Astrocyte (in vitro differentiated cells and primary cell): ENCODE data around the gene PCNX4. TPM values are rescaled to one million over a fixed set of nuclear protein-coding genes. Genes with fewer than 3 reads are reported as not detected.

Source experiments
- DNase-seq: peaks from one replicate; pipeline ENCODE4 v3.0.0-alpha.2; 2010; ENCODE audit warnings: low read depth
- FAIRE-seq: peaks from 2 replicates; lab custom pipeline; 2011; peaks lifted over from hg19 to GRCh38; lab: Jason Lieb, UNC
- H2AFZ ChIP-seq: 2 replicates; pipeline ENCODE4 v1.6.0; 2012; ENCODE audit warnings: low read depth, low read length, inconsistent platforms
- H3K27ac ChIP-seq: 2 replicates; pipeline ENCODE4 v1.5.1; 2011; ENCODE audit warnings: low read depth, low read length, inconsistent platforms
- H3K27me3 ChIP-seq: 2 replicates; pipeline ENCODE4 v1.6.0; 2011; ENCODE audit warnings: low read length, inconsistent platforms; ENCODE audit not compliant: insufficient read depth
- H3K36me3 ChIP-seq: 2 replicates; pipeline ENCODE4 v1.5.1; 2011; ENCODE audit warnings: low read length, inconsistent platforms; ENCODE audit not compliant: insufficient read depth
- H3K4me1 ChIP-seq: 2 replicates; pipeline ENCODE4 v1.5.1; 2011; ENCODE audit warnings: low read length, inconsistent platforms; ENCODE audit not compliant: insufficient read depth
- H3K4me2 ChIP-seq: 2 replicates; pipeline ENCODE4 v1.6.0; 2012; ENCODE audit warnings: low read length, inconsistent platforms
- H3K4me3 ChIP-seq: 2 replicates; pipeline ENCODE4 v1.5.1; 2011; ENCODE audit warnings: low read depth, mild to moderate bottlenecking, low read length, inconsistent platforms; ENCODE audit not compliant: insufficient read depth
- H3K79me2 ChIP-seq: 2 replicates; pipeline ENCODE4 v1.6.0; 2012; ENCODE audit warnings: mild to moderate bottlenecking, low read length, inconsistent platforms; ENCODE audit not compliant: insufficient read depth
- H3K9ac ChIP-seq: 2 replicates; pipeline ENCODE4 v1.6.0; 2012; ENCODE audit warnings: mild to moderate bottlenecking, low read length, inconsistent platforms
- H3K9me3 ChIP-seq: 2 replicates; pipeline ENCODE4 v1.5.1; 2012; ENCODE audit warnings: low read depth, mild to moderate bottlenecking, low read length, inconsistent platforms; ENCODE audit not compliant: insufficient read depth
- H4K20me1 ChIP-seq: 2 replicates; pipeline ENCODE4 v1.6.0; 2012; ENCODE audit warnings: low read length, inconsistent platforms; ENCODE audit not compliant: insufficient read depth
- H3K27ac Mint-ChIP-seq: one replicate; pipeline ENCODE4 v1.8.0; 2021; ENCODE audit warnings: mild to moderate bottlenecking, mixed read lengths; ENCODE audit not compliant: unreplicated experiment
- H3K27me3 Mint-ChIP-seq: one replicate; pipeline ENCODE4 v1.8.0; 2021; ENCODE audit warnings: low read depth, mixed read lengths; ENCODE audit not compliant: unreplicated experiment
- H3K36me3 Mint-ChIP-seq: one replicate; pipeline ENCODE4 v1.8.0; 2021; ENCODE audit warnings: low read depth, mixed read lengths; ENCODE audit not compliant: unreplicated experiment
- H3K4me1 Mint-ChIP-seq: one replicate; pipeline ENCODE4 v1.8.0; 2021; ENCODE audit warnings: low read depth, mixed read lengths; ENCODE audit not compliant: unreplicated experiment
- H3K4me3 Mint-ChIP-seq: one replicate; pipeline ENCODE4 v1.8.0; 2021; ENCODE audit warnings: mild to moderate bottlenecking, moderate library complexity, mixed read lengths; ENCODE audit not compliant: unreplicated experiment
- H3K9me3 Mint-ChIP-seq: one replicate; pipeline ENCODE4 v1.8.0; 2021; ENCODE audit warnings: mild to moderate bottlenecking, mixed read lengths; ENCODE audit not compliant: unreplicated experiment
- CTCF ChIP-seq: IDR thresholded peaks from 2 replicates; pipeline ENCODE4 v1.5.1; 2011; ENCODE audit warnings: low read depth, mild to moderate bottlenecking, inconsistent platforms, low read length, moderate library complexity; ENCODE audit not compliant: insufficient read depth
- EZH2 ChIP-seq: IDR thresholded peaks from 2 replicates; pipeline ENCODE4 v1.6.1; 2012; ENCODE audit warnings: mild to moderate bottlenecking, low read length, inconsistent platforms; ENCODE audit not compliant: insufficient read depth
- total RNA-seq: library from RNA; stranded (reverse); gene quantifications from 2 replicates; pipeline ENCODE4 v1.2.1, GENCODE V29; 2021

Gene PCNX4
- total RNA-seq, 1 donor from 2014 or later: 71.3 TPM

DNA sequence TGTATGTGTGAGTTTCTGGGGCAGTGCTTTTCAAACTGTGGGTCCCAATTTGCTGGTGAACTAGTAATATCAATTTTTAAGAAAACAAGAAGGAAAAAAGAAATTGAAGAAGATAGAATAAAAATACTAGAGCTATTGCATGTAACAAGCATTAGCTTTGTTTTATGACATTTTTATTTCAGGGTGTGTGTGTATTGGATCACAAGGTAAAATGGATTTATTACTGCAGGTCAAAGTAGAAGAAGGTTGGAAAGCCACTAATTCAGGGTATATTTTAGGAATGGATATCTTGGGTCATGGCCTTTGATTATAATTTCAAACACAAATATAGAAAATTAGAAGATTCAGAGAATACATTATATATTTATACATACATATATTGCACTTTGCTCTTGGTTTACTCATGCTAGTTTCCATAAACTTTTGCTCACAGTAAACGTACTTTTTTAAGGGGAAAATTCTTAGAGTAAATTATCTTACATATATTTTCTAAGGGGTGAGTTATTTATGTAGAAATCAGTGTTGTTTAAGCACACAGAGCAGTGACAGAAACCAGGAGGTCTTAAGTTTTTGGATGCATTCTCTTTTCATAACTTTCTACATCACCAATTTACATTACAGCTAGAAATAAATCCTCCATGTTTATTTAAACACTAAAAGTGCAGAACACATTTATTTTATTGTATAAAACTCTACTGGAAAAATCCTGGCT lies 122.8 kb downstream of the PCNX4 start:
- H3K4me3 Mint-ChIP-seq: no peak overlapping the region
- H3K9me3 Mint-ChIP-seq: no peaks in the 10 kb centered on the region
- no peaks in the 10 kb centered on the region for H3K36me3 Mint-ChIP-seq
- Histone ChIP-seq H3K27ac (no peak overlapping the region), H3K9me3 (no peaks in the 10 kb centered on the region), H3K79me2 (no peaks in the 10 kb centered on the region), H3K36me3 (no peaks in the 10 kb centered on the region), H3K27me3 (peaks cover 4% of the 10 kb centered on the region), H3K9ac (no peak overlapping the region), H3K4me3 (no peak overlapping the region), H4K20me1 (no peaks in the 10 kb centered on the region), H3K4me2 (no peak overlapping the region), H2AFZ (no peak overlapping the region), H3K4me1 (peaks cover 3% of the 10 kb centered on the region)
- no peak overlapping the region for H3K27ac Mint-ChIP-seq
- H3K4me1 Mint-ChIP-seq: no peaks in the 10 kb centered on the region
- TF ChIP-seq CTCF (no peak), EZH2 (no peak)
- no peak for FAIRE-seq
- no peak for DNase-seq
- peaks cover 2% of the 10 kb centered on the region for H3K27me3 Mint-ChIP-seq

- no peak overlapping the region for H3K27ac Mint-ChIP-seq
- H3K4me3 ChIP-seq: no peak overlapping the region
- DNase-seq: no peak
- H3K36me3 Mint-ChIP-seq: no peaks in the 10 kb centered on the region
- FAIRE-seq: no peak
- H3K9ac ChIP-seq: no peak overlapping the region
- no peaks in the 10 kb centered on the region for H3K9me3 Mint-ChIP-seq
- no peaks in the 10 kb centered on the region for H3K36me3 ChIP-seq
- peaks cover 4% of the 10 kb centered on the region for H3K27me3 ChIP-seq
- no peak overlapping the region for H3K27ac ChIP-seq
- no peaks in the 10 kb centered on the region for H3K79me2 ChIP-seq
- peaks cover 3% of the 10 kb centered on the region for H3K4me1 ChIP-seq
- H3K4me1 Mint-ChIP-seq: no peaks in the 10 kb centered on the region
- no peak overlapping the region for H3K4me2 ChIP-seq
- H3K4me3 Mint-ChIP-seq: no peak overlapping the region
- no peaks in the 10 kb centered on the region for H3K9me3 ChIP-seq
- TF ChIP-seq CTCF: no peak
- no peak for TF ChIP-seq EZH2
- H4K20me1 ChIP-seq: no peaks in the 10 kb centered on the region
- peaks cover 2% of the 10 kb centered on the region for H3K27me3 Mint-ChIP-seq
- H2AFZ ChIP-seq: no peak overlapping the region
These were observed 123.4 kb downstream of the PCNX4 start for GRCh38 chr14:60215127-60215444.
